GM10847 (cell line): ENCODE data around the gene MYO15A.

Experiments
- POLR2A ChIP-seq: IDR thresholded peaks from 2 replicates; pipeline ENCODE4 v1.6.1; 2011; ENCODE audit not compliant: insufficient read length; ENCODE audit errors: extremely low read depth

The MYO15A gene

DNA sequence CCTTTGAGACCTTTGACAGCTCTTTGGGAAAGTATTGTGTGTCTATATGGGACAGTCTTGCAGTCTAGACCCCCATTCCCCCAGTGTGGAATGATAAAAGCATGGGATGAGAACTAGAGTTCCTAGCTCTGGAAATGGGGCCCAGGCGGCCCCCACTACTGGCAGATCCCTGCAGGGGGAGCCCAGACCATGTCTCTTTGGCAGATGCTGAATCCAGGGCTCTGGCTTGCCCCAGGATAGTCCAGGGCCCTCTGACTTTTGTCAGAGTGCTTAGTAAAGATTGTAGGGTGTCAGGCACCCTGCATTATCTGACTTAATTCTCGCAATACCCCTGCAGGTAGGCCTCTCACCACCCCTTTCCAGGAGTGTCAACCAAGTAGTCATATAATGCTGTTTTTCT, 83.4 kb downstream of the MYO15A start:
- TF ChIP-seq POLR2A: no peak

DNA sequence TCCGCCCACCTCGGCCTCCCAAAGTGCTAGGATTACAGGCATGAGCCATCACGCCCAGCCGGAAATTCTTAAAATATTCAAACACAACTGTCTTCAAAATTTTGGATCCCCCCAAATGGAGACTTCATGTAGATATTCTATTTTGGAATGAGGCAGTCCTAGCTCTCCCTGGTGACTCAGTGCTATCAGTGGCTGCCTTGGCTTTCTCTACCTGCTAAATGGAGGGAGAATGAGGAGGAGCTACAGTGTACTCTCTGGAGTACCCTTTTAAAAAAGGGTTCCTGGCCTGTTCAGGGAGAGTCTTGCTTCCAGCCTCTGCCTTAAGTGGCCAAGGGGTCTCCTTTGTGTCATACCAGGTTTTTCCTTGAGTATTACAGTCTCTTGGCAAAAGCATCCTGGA, 85.8 kb downstream of the MYO15A start:
- TF ChIP-seq POLR2A: no peak

DNA sequence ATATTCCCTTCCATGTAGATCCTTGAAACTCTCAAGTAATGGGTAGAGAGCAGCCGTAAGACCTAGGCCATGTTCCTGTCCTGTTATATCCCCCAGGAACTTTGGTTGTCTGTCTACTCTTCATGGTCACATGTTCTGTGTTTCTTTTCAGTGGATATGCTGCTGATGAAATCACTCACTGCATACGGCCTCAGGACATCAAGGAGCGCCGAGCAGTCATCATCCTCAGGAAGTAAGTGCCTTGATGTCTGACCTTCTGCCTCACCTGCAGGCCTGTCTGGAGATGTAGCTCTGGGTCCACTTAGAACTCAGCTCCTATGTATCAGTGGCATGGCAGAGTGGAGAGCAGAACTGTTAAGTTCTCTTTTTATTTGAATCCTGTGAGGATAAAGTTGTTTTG, 86.2 kb downstream of the MYO15A start:
- TF ChIP-seq POLR2A: no peak

DNA sequence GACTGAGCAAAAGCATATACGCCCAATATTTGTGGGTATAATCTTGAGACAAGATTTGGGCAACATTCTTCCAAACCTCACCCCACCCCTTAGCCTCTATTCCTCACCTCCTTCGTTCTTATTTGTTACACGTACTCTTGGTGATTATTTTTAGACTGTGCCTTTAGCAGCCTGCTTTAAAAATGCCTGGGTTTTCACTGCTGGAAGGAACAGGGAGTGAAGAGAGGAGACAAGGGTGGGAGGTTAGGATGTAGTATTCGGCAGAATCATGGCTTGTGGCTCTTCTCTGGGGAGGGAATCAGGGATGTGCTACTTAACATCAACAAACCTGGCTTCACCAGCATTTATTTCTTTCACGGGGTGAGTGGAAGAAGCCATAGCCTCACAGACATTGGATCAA, 86.7 kb downstream of the MYO15A start:
- no peak for TF ChIP-seq POLR2A

DNA sequence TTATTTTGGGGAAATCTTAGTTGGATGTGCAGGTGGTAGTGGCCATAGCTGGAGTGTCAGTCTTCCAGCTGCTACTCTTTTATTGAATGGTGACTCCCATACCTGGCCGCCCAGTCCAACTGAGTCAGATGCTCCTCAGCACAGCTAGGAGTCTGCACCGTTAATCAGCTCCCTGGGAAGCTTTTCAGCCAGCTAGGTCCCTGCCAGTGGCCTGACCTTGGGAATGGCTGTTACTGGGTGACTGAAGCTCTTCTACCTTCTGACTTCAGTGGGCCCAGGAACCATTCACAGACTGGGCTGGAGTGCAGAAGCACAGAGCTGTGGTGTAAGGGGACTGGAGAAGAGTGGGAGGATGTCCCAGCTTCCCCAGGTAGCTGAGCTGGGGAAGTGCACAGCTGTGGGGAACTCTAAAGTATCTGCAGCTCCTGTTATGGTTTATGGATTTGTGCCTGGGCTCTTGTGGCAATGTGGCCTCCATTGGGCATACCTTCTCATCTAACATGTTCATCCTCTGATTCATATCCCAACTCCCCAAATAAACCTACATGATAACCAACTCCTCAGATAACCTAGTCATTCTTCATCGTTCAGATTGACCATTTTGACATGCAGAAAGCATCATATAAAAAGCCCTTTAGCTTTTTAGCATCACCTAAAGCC, 89.1 kb downstream of the MYO15A start:
- no peak for TF ChIP-seq POLR2A

DNA sequence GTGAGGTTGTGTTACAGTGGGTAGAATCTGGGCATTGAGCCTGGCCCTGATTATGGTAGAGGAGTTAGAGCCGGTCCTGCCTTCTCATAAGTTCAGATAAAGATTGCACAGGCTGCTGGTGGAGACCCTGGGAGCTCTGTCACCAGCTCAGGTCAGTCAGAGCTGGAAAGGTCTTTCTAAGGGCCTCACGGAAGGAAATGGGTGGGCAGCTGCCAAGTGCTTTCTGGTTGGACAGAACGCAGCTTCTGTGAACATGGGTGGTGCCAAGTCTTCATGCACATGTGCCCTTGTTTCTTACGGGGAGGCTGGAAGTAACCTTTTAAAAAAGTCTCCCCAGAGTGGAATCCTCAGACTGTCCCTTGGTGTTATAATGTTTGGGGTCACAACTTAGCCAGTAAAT, 90.0 kb downstream of the MYO15A start:
- TF ChIP-seq POLR2A: no peak

DNA sequence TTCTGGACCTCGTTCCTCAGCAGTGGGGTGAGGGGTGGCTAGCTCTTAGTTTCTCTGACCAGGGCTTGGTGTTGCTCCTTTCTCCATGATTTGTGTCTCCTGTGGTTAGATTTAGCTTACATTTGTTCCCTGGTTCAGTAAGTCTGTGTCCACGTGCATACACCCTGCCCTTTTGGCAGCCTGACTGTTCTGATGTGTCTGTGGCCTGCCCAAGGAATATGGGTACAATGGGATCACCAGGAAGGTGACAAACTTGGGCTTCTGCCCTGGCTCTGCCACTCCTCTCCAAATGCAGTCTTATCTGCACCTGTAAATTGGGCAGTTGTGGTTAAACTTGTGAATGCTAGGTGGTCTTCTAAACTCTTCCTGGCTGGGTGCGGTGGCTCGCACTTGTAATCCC, 92.6 kb downstream of the MYO15A start:
- no peak for TF ChIP-seq POLR2A

DNA sequence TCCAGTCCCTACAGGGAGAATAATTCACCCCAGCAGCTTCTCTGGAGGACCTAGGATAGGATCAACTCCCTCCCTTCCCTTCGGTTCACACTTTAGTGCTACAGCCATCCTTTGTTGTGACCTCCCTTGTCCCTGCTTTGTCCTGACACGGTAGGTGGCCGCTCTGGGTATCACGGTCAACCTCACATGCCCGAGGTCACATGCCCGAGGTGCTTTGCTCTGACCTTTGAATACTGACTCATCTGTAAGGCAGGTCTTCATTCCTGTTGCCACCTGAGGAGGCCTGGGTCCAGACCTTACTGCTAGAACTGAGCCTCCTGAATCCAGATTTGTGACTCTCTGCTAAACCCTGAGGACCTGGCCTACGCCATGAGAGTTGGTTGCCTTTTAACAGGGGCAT, 94.8 kb downstream of the MYO15A start:
- no peak for TF ChIP-seq POLR2A

DNA sequence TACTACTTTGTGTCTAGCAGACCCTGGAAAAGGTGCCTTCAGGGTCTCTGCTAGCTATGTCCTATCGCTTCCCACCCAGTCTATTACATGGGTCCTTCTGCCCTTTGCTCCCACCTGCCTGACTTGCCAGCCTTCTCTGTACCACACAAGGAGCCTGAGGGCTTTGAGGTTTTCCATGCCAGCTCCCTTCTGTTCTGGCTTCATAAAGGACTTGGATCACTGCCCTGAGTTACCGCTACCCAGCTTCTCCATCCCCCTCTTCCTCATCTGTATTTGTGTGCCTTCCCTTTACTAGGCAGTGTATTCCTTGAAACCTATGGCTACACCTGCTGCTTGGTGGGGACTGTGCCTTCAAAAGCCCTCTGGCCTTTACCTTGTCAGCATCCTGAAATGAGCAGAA, 97.3 kb downstream of the MYO15A start:
- TF ChIP-seq POLR2A: no peak

DNA sequence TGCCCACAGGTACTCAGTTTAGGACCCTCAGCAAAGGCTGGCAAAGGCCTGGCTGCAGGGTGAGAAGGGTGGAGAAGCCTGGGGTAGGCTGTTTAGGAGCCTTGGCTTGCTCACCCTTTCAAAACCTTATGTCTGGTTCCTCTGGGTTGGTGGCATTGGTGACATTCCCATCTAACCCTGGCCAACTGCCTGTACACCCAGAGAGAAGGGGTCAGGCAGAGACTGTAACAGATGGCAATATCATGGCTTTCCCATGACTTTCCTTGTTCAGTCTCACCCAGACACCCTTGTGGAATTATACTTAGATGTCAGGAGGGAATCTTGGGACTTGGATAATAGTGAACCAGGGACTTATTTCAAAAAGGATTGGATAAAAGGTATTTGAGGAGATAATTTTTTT, 98.4 kb downstream of the MYO15A start:
- no peak for TF ChIP-seq POLR2A

DNA sequence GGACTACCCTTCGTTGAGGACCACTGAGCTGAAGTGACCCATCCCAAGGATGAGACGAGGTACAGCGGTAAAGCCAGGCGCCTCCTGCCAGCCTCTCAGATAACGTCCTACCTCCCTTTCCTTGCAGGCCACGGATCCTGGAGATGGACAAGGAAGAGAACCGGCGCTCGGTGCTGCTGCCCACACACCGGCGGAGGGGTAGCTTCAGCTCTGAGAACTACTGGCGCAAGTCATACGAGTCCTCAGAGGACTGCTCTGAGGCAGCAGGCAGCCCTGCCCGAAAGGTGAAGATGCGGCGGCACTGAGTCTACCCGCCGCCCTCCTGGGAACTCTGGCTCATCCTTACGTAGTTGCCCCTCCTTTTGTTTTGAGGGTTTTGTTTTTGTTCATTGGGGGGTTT, 99.5 kb downstream of the MYO15A start:
- no peak for TF ChIP-seq POLR2A

DNA sequence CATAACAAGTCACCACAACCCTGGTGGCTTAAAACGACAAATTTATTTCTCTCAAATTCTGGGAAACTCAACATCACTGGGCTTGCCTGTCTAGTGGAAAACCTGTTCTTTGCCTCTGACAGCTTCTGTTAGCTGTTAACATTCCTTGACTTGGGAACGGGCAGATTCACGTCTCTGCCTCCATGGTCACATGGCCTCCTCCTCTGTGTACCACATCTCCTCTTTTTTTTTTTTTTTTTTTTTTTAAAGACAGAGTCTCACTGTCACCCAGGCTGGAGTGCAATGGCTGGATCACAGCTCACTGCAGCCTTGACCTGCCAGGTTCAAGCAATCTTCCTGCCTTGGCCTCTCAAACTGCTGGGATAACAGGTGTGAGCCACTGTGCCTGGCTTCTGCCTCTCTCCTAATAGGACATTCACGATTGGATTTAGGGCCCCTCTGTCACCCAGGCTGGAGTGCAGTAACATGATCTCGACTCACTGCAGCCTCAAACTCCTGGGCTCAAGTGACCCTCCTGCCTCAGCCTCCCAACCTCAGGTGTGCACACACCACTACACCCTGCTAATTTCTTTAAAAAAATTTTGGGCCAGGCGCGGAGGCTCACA, 105.2 kb downstream of the MYO15A start:
- no peak for TF ChIP-seq POLR2A

DNA sequence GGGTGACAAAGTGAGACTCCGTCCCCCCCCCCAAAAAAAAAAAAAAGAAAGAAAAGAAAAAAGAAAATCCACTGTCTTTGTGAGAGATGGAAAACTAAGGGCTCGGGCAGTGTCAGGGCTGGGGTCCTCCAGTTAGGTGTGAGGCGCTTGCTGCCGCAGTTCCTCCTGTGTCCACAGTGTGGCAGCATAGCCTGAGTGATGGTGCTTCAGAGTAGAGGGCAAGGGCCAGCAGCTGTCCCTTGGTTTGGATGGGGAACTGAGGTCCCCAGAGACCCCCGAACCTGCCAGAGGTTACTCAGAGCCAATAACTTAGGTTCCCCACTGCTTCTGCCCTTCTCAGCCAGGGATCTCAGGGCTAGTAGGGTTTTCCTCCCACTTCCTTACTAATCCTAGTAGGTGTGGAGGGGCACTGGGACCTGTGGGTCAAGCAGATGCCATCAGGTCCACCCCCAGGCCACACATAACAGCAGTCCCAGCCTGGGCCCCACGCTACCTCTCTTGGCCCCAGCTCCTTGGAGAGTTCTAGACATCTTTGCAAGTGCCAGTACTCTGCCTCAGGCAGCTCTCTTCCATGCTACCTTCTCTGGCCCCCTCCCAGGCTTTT, 109.0 kb downstream of the MYO15A start:
- TF ChIP-seq POLR2A: no peak

DNA sequence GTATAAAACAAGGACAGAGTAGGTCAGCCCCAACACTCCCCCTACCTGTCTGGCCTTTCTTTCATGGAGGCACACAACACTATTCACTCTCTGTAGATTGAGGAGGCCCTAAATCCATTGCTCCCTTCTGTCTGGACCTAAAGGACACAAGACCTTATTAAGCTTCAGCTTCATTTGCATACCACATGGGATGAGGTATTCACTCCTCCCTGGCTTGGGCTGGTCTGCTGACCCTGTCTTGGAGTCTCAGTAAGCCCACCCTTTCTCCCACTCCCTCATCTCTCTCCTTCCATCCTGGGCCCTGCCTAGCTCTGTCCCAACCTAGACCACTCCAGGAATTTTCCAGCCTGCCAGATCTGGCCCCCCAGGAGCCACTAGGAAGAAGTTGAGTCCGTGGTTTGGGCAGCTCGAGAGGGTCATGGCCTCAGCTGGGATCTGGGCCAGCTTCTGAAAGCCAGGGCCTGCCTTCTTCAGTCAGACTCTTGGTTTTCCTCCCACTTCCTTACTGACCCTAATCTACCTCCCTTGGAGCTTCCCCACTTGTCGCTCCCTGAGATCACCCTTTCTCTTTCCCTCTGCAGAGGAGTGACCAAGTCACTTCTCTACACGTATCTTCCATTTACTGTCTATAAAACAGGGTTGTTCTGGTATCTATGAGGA, 110.3 kb downstream of the MYO15A start:
- no peak for TF ChIP-seq POLR2A

DNA sequence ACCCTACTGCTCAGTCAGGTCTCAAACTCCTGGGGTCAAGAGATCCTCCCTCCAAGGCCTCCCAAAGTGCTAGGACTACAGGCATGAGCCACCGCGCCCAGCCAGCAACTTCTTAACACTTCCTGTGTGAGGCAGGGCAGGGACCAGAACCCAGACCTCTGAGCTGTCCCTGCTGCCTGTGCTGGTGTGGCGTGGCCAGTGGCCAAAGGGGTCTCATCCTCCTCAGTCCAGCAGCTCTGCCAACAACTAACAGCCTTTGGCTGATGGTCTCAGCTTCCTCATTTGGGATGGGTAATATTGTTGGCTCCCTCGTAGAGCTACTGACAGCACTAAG, 115.5 kb downstream of the MYO15A start:
- no peak for TF ChIP-seq POLR2A

DNA sequence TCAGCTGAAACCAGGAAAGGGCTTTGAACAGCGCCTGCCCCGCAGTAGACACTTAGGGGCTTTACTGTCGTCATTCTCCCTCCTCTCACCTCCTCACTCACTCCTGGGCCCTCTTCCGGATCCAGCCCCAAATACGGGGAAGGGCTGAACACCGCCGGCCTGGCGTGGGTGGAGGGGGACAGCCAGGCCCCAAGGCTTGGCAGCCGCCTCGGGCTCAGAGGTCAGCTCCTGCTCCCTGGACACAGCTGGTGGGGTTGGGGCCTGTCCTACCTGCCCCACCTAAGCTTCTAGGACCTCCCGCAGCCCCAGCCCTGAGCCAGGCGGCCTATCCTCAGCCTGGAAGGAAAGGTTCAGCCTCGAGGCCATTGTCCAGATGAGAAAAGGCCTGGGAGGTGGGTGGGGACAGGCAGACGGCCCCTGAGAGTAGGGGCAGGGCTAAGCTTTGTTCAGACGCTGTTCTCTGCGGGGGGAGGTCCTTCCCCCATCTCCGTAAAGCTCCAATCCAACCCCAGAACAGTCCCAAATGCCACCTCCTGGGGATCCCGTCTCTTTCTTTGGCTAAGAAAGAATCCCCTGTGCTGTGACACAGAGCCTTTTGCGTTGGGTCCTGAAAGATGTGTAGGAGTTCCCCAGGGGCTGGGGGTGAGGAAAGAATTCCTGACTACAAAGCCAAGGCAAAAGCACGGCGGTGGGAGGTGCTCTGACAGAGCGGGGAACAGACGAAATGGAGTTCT, 116.0 kb downstream of the MYO15A start:
- no peak for TF ChIP-seq POLR2A
